Activated CD4-positive, alpha-beta T cell treated with anti-CD3 and anti-CD28 coated beads, Interleukin-2, amount 50 U/mL, for 24 hours (primary cell): ENCODE measurements around the gene ITPR1.

Experiments used
- DNase-seq, 2 donors: peaks; one replicate each; pipeline ENCODE4 v3.0.0-alpha.2; 2020; ENCODE audit warnings: low read depth in 1 of 2, low spot score in 1 of 2

Gene ITPR1

DNA sequence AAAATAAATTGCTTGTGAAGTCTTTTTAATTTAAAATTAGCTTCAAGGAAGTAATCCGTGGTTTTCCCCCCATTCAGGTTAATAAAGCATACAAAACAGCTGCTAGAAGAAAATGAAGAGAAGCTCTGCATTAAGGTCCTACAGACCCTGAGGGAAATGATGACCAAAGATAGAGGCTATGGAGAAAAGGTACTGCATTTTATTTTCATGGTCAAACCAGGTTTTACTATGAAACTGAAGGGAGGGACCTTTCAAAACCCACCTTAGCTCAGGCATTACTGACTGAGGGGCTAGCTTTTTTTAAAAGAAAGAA, 218.5 kb downstream of the ITPR1 start:
- no peak for DNase-seq

DNA sequence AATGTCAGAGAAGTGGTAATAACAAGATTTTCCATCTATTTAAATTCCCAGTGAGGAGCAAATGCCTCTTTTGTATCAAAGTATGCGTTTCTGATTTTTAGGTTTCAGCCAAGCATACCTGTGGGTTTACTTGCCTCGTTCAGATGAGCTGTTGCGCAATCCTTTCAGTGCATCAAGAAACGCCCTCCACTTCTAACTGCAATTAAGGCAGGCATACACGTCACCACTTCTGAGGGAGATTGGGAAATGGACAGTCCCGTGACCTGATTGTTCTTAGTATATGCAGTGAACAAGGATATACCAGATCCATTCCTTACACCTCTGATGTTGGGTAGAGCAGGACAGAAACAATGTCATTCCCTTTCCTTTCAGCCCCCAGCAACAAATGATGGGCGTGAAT, 219.0 kb downstream of the ITPR1 start:
- DNase-seq, result no peak

DNA sequence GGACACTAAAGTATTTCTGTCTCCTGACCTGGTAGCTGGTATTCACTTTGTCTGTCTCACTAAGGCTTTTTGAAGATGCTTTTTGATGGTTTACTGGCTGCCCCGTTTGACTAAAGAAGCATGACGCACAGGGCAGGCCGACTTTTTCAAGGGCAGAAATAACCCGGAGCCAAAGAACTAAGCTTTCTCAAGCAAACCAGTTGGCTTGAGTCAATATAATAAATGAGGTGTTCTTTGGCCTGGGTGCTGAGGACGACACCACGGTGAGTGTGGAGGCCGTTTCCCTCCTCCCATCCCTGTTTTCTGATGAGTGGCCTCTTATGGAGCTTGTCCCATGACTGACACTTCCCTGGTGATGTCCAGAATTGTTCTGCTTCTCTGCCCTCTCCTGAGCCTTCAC, 220.9 kb downstream of the ITPR1 start:
- DNase-seq, result no peak

DNA sequence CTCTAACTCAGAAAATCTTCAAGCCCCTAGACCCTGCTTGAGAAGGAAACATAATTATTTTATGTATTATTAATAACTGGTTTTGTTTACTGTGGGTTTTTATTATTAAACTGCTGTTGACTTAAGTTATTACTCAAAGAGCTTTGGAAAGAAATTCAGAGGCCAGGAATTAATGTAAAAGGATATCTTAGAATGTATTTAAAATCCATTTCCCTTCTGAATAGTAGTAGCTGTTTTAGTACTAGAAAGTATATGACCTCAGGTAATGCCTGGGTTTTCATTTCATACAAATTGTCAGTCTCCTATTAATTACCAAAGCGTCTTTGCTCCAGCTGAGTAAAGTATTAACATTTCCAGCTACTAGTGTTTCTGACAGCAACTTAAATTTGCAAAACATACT, 223.1 kb downstream of the ITPR1 start:
- DNase-seq, result no peak

DNA sequence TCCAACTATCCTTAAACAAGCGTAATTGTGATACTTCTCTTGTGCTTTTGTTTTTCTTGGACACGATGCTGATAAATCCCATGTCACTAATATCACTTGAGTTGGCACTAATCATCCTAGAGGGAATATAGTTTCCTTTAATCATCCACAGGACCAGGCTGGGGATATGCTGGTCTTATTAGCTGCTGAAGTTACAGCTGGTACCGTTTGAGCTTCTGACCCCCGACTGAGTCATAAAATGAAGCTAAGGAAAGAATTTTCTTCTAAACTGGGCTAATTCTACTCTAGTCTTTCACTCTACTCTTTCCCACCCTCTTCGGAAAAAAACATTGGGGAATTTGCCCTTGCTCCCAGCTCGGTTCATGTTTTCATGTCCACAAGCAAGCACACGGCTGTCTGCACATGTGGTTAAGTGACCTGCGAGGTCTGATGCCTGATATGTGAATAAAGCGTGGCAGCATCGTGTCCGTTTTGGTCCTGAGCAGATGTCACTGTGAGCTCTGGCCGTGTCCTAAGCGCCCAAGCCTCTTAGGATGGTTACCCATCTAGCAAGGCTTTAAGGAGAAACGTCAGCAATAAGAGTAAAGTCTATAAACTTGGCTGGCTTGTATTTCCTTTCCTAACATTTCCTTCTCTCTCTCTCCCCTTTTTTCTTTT, 223.7 kb downstream of the ITPR1 start:
- no peak for DNase-seq

DNA sequence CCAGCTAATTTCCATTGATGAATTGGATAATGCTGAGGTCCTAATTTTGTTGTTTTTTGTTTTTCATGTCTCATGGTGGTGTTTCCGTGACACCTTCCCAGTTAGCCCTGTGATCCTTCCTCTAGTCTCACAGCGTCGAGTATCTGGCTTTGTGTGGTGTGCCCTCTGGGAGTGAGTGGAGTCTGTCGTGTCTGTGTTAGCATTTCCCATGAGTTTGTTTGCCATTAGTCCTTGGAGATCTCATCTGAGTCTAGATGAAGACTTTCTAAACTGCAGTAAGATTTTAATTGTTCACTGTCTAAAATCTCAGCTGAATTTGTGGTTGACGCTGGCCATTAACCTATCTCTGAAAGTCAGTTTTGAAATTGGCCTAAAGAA, 224.2 kb downstream of the ITPR1 start:
- no peak for DNase-seq

DNA sequence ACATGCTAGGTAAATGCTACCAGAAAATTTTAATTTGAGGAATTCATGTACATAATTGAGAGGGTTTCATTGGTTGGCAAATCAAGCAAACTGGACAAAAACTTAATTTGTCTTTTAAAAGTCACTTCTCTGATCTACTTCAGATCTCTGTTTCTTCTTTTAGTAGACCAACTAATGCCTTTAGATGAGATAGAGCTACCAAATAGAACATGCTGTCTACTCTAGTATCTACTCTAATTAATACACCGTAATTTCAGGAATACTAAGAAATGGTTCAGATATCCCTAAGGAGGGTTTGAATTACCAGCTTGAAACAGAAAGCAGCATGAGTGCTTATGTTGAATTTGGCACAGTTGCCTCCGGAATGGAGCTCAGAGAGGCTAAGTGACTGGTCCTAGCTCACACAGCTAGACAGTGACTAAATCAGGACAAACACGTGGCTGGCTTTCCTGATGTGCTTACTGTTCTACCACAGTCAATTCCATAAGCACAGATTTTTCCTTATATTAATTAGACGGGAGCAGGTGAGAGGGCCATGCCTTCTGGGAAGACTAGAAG, 225.1 kb downstream of the ITPR1 start:
- no peak for DNase-seq

DNA sequence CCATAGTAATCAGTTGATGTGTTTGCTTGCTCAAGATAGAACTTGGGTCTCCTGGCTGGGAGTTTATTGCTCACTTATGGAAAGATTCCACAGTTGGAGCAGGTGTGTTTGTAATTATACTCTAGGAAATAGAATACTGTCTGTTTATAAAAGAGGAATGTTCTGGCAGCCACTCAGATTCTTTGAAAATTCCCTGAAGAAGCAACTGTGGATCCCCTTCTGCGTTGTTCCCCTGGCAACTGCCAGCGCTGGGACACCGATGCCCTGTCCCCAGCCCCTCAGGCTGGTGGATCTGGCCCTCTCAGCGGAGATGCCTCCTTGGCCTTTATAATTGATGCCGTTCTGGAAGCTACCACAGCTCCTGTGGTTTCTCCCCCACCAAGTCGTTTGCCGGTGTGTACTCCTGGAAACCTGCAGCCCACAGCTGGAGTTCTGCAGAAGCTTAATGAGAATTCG, 225.9 kb downstream of the ITPR1 start:
- DNase-seq, result no peak

DNA sequence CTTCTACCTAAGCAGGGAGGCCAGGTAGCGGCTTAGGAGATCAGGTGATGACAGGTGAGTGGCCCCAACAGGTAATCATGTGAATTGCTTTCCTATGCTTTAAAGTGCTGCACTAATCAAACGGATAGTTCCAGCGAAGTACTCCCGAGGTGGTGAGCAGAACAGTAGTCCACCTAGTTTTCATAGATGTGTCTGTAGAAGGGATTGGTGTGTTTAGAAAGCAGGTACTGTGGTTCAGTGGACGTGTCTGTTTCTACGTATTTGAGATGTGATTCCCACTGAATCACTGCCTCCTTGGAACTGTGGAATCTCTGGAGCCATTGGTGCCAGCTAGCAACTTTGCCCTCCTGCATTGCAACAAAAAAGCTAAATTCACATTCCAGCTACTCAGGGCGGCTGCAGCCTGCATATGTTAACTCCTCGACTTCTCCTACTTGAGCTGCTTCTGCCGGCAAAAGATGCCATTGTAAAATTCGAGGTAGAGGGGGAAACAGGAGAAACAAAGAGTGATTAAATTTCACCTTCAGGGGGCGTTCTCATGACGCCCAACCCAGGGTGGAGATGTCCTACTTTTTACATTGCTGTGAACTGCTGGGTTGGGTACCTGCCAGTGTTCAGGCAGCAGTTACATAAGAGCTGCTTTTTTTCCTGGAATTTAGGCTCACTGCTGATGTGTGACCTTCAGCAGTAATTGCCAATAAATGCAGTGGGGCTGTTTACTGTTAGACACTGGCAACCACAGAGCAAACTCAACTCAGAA, 227.3 kb downstream of the ITPR1 start:
- DNase-seq, result no peak

DNA sequence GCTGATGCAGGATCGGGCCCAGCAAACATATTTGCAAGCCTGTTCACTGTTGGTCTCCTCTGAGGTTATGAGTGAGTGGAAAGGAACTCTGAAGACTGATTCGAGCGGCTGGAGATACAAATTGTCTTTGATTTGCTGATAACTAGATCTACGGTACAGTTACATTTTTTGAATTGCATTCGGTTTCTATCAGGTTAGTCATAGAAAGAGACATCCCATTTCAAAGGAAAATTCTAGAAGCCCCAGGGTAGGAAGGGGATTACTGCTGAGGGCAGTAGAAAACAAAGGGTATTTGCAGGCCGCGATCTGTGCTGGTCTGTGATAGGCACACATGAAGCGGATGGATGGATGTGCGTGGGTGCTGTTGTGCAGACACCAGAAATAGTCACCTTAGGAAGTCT, 228.4 kb downstream of the ITPR1 start:
- DNase-seq, result no peak

DNA sequence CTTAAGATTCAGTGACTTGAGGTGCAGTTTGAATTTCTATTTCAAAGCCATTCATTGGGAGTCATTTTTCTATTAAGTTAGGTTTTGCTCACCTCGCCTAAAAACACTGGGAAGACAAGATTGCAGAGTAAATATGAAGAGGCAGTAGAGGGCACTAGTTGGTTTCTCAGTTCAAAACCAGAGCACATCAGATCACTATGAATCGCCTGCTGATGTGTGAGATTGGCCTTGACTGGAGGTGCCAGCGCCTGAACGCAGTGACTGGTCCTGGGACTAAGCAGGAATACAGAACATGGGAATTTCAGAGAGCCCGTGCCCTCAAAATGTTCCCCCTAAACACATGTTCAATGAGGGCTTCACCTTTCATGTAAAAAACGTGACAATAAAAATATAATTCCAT, 229.0 kb downstream of the ITPR1 start:
- no peak for DNase-seq

DNA sequence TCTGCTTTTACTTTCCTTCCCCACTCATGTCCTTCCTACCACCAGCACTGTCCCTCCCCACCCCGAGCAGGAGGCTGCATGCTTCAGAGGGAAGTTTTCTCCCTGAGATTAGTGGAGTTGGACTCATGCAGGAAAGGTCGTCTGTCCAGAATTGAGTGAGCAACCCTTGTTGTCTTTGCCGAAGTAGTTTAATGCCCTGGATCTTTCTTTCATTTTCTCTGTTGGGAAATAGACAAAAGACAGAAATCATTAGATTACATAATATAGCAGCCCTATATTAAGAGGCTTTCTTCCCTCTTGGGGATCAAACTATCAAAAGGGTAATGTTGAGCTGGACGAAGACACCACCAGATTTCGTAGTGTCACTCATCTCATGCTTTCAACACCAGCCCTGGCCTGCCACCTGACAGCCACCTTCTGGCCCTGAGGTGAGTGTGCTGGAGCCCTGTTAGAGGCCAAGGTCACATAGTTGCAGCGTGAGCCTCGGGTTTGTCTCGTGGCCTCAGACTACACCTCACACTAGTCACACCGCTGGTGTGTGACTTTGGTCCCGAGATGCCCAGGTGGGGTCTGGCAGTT, 231.0 kb downstream of the ITPR1 start:
- DNase-seq, result no peak

DNA sequence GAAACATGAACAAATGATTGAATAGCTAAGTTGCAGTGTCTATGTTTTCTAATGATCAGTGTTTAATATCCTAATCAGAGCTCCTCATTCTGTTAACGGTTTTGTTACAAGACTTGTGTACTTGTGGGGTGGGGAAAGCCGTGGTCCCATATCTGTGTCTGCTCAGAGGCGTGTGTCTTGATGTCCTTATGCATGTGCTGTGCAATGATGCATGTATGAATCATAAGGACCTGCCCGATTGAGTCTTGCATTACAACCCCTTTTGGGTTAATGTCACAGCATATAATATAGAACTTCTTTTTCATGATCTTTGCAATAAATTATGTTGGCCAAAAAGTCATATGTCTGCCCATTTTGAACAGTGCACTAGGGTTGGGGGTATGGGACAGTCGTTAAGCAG, 233.4 kb downstream of the ITPR1 start:
- no peak for DNase-seq

DNA sequence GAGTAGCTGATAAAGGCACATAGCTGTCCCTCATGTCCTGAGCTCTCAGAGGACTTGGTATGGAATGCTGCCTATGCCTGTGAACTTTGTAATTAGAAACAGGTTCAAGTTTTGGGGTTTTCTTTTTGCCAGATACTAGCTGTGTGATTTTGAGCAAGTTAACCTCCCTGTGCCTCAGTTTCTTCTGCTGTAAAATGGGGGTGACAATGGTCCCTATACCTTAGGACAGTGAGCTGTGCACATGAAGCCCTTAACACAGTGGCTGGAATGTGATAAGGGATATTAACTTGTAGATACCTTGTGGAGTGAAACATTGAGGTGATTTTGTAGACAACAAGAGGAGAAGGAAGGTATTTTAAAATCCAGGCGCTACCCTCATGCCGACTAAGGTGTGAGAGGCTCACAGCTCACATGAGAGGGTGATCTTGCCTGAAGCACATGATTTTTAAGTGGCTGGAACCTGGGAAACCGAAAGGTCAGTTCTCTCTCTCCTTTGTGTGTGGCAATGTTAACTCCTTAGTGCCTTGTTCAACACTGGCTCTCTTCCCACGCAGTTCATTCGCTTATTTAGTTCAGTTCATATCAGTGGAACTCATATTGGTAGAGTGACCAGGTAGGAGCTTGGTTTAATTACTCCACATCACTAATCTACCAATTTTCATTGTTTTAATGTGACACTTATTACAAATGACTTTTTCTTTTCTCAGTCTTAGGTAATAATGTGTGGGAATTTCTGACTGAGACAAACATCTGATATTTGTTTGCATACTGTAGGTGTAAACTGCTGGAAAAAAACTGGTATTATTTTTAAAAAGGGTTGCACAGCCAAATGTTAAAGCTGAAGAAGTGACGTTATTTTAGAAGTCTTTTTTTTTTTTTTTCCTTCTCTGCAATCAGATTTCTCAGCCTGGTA, 236.2 kb downstream of the ITPR1 start:
- no peak for DNase-seq

DNA sequence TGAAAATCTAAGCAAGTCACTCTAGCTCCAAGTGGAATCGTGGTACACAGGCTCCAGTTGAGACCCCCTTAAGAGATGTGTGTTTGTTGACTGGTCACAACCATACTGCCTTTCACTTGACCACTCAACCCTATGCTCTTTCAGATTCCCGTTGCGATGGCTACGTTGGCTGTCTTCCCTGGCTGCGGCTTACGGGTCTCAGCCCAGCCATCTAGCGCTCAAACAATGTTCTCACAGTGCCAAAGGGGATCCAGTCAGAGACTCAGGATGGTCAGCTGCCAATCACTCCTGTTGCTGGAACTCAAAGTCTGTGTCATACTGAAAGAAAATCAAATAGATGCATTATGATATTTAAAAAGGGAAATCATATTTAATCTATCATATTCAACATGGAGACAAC, 237.6 kb downstream of the ITPR1 start:
- DNase-seq, result no peak

DNA sequence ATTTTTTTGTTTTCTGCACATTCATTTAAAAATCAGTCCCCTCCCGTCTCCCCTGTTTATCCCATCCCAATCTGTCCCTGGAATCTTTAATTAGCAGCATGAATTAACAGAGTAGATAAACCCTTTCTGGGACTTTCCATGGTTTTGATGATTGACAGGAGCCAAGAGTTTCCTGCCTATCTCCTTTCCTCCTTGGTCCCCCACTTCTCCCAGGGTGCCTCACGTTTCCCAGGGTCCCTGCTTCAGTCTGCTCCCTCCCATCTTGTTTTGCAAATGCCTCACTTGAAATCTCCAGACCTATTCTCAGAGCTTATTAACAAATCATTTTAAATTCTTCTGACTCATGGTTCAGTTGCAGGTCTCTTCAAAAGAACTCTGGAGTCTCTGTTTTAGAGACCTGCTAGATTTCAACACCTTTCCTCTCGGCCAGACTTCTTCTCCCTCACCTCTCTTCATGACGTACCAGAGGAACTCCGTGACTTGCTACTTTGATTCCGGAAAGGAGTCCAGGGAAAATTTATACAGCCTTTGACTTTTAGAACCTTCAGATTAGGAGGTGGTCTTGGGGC, 238.5 kb downstream of the ITPR1 start:
- DNase-seq, result no peak

DNA sequence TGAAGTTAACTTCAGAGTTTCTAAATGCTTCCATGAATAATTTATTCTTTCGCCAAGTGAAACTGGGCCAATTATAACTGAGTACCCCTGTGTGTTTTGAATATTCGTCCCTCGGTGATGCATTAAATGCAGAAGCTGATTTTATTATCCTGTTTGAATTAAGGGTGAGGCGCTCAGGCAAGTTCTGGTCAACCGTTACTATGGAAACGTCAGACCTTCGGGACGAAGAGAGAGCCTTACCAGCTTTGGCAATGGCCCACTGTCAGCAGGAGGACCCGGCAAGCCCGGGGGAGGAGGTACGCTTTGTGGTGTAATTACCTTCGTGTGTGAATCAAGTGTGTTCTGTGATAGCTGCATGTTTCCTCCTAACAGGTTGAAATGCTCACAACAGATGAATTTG, 239.8 kb downstream of the ITPR1 start:
- DNase-seq, result no peak

DNA sequence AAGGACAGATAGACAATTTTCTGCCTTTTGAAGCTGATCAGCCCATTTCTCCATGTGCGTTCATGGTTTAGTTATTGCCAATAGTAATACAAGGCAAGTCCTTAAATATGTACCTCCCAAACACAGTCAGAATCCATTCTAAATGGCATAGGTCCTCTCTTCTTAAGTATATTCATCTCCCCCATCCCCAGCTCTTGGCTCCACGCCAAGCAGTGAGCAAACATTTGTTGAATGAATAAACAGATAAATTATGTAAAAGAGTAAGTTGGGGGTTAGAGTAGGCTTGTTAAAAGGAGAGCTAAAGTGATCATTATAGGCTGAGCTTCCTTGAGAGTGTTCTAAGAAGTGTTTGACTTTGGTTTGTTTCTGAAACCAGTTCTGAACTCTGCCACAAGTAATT, 241.3 kb downstream of the ITPR1 start:
- no peak for DNase-seq

DNA sequence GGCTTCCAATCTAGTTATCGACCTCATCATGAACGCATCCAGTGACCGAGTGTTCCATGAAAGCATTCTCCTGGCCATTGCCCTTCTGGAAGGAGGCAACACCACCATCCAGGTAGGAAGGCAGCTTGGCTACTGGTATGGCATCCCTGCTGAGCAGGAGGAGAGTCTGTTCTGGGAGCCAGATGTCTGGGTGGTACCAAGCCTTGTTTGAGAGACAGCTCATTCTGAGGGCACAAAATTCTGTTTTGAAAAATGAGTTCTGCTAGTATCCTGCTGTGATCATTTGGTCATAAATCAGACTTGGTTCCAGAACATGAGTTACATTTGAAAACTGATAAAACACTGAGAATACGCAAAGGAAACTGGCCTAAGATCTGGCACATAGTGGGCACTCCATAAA, 242.1 kb downstream of the ITPR1 start:
- DNase-seq, result no peak

DNA sequence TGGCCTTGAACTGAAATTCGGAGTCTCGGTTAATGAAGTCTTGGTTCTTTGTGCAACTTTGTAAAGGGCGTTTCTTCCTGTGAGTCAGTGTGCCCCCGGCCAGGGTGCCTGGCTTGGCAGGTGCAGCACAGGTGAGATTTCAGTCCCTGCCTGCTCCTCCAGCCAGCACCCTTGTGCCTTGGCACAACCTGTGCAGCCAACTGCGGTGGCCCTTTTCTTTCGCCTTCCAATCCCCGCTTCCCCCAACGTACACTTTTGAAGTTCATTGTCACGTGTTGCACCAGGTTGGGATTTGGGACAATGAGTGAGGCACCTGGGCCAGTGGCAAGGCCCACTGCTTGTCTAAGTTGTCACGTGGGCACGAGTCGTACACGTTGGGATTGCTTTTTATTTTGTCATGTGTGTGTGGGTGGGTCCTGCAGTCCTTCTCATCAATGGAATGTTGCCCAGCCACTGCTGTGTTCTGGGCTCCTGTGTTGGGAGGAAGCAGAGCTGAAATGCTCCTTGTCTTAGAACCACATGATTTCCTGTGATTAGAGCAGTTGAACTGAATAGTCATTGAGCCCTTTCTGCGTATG, 243.2 kb downstream of the ITPR1 start:
- DNase-seq, result no peak
